HepG2 (cell line): ENCODE data around the gene SEMA4A. TPM values are rescaled to one million over a fixed set of nuclear protein-coding genes. Genes with fewer than 3 reads are reported as not detected.

Experiments used
- CHD2 ChIP-seq: IDR thresholded peaks from 2 replicates; pipeline ENCODE4 v1.6.1; 2011; ENCODE audit warnings: low read depth, low read length, improper control_type of control experiment
- DNMT1 ChIP-seq: sonication (generic); formaldehyde crosslinking; IDR thresholded peaks from 2 replicates; pipeline ENCODE4 v1.5.1; 2020; ENCODE audit warnings: mild to moderate bottlenecking, missing genetic modification reagents
- FOXC1 ChIP-seq: sonication (generic); formaldehyde crosslinking; IDR thresholded peaks from 2 replicates; pipeline ENCODE4 v1.8.0; 2022; ENCODE audit warnings: mild to moderate bottlenecking, missing genetic modification reagents, borderline replicate concordance
- GABPA ChIP-seq, 2 experiments: IDR thresholded peaks; 2 replicates each; pipeline ENCODE4 v1.6.1; 2011 to 2016; ENCODE audit warnings: low read depth in 2 of 2, low read length in 1 of 2, missing biosample characterization in 1 of 2, missing genetic modification characterization in 1 of 2
- GFI1 ChIP-seq: sonication (generic); formaldehyde crosslinking; IDR thresholded peaks from 2 replicates; pipeline ENCODE4 v1.5.0; 2020; ENCODE audit warnings: missing genetic modification reagents, mild to moderate bottlenecking, borderline replicate concordance
- HMGA1 ChIP-seq: sonication (generic); formaldehyde crosslinking; conservative IDR thresholded peaks from 2 replicates; pipeline ENCODE4 v1.4.0; 2020; ENCODE audit warnings: missing genetic modification reagents
- HNRNPUL1 ChIP-seq: fragments of 200-400 bp; formaldehyde crosslinking; IDR thresholded peaks from 2 replicates; pipeline ENCODE4 v1.6.1; 2017; ENCODE audit warnings: low read depth, mild to moderate bottlenecking, low read length, moderate library complexity
- MZF1 ChIP-seq: sonication (generic); formaldehyde crosslinking; IDR thresholded peaks from 2 replicates; pipeline ENCODE4 v1.8.1; 2023; ENCODE audit warnings: mild to moderate bottlenecking, missing genetic modification reagents, borderline replicate concordance
- PHF20 ChIP-seq: sonication (generic); formaldehyde crosslinking; IDR thresholded peaks from 2 replicates; pipeline ENCODE4 v1.5.0; 2020; ENCODE audit warnings: mild to moderate bottlenecking, missing genetic modification reagents
- POLR2G ChIP-seq: fragments of 200-400 bp; formaldehyde crosslinking; IDR thresholded peaks from 2 replicates; pipeline ENCODE4 v1.6.1; 2018; ENCODE audit warnings: mild to moderate bottlenecking, low read depth, low read length, moderate library complexity
- TBX3 ChIP-seq: fragments of 450-650 bp; IDR thresholded peaks from 2 replicates; pipeline ENCODE4 v1.6.1; 2017; ENCODE audit warnings: antibody characterized with exemption, mild to moderate bottlenecking, inconsistent platforms, borderline replicate concordance
- ZFAT ChIP-seq: sonication (generic); formaldehyde crosslinking; conservative IDR thresholded peaks from 2 replicates; pipeline ENCODE4 v1.8.1; 2023; ENCODE audit warnings: missing genetic modification reagents, inconsistent platforms
- ZMYM2 ChIP-seq: sonication (generic); formaldehyde crosslinking; IDR thresholded peaks from 2 replicates; pipeline ENCODE4 v1.8.0; 2022; ENCODE audit warnings: mild to moderate bottlenecking, missing genetic modification reagents
- ZNF230 ChIP-seq: sonication (generic); formaldehyde crosslinking; IDR thresholded peaks from 2 replicates; pipeline ENCODE4 v1.4.0; 2020; ENCODE audit warnings: mild to moderate bottlenecking, missing genetic modification reagents
- ZNF451 ChIP-seq: sonication (generic); formaldehyde crosslinking; IDR thresholded peaks from 2 replicates; pipeline ENCODE4 v1.5.0; 2020; ENCODE audit warnings: mild to moderate bottlenecking, missing genetic modification reagents
- ZNF558 ChIP-seq: sonication (generic); formaldehyde crosslinking; IDR thresholded peaks from 2 replicates; pipeline ENCODE4 v1.9.0; 2022; ENCODE audit warnings: mild to moderate bottlenecking, missing genetic modification reagents, borderline replicate concordance
- polyA plus RNA-seq, 8 experiments: library from polyadenylated mRNA; depleted of rRNA in 3 of 8; stranded (reverse) in 7 of 8; unstranded in 1 of 8; fragments of >200 nt; fragmentation: Illumina TruSeq in 4 of 8; extraction: Trizol in 4 of 8; gene quantifications; 2 replicates each; pipeline versions ENCODE4 v1.2.1 to v1.2.3, GENCODE V29; 2011 to 2016; ENCODE audit warnings: low read depth in 4 of 8, missing spikeins in 1 of 8, mixed read lengths in 1 of 8; ENCODE audit not compliant: insufficient read depth in 1 of 8
- total RNA-seq, 5 experiments: library from RNA; depleted of rRNA; stranded (reverse); fragments of >200 nt; fragmentation: Illumina TruSeq; extraction: Trizol; gene quantifications; 2 replicates each; pipeline ENCODE4 v1.2.3, GENCODE V29; 2016; ENCODE audit warnings: low read depth in 1 of 5
- TF ChIP-seq, protein P1 (sequence below): sonication (generic); formaldehyde crosslinking; IDR thresholded peaks from 2 replicates; pipeline ENCODE4 v1.5.1; 2020; ENCODE audit warnings: mild to moderate bottlenecking, missing genetic modification reagents, borderline replicate concordance
- TF ChIP-seq, protein P2 (sequence below): sonication (generic); formaldehyde crosslinking; IDR thresholded peaks from 2 replicates; pipeline ENCODE4 v1.9.0; 2021; ENCODE audit warnings: missing genetic modification reagents, mild to moderate bottlenecking, borderline replicate concordance
- TF ChIP-seq, protein P3 (sequence below): sonication (generic); formaldehyde crosslinking; IDR thresholded peaks from 2 replicates; pipeline ENCODE4 v1.4.0; 2020; ENCODE audit warnings: missing genetic modification reagents
- TF ChIP-seq, protein P4 (sequence below): sonication (generic); formaldehyde crosslinking; IDR thresholded peaks from 2 replicates; pipeline ENCODE4 v1.5.0; 2020; ENCODE audit warnings: mild to moderate bottlenecking, low read depth, missing genetic modification reagents, borderline replicate concordance

Gene SEMA4A
- total and polyA plus RNA-seq, 2 of the 13 experiments (the other 11 are each of a cell fraction or from before 2014, with no cell fraction given) = 0.09 to 0.20 TPM

DNA sequence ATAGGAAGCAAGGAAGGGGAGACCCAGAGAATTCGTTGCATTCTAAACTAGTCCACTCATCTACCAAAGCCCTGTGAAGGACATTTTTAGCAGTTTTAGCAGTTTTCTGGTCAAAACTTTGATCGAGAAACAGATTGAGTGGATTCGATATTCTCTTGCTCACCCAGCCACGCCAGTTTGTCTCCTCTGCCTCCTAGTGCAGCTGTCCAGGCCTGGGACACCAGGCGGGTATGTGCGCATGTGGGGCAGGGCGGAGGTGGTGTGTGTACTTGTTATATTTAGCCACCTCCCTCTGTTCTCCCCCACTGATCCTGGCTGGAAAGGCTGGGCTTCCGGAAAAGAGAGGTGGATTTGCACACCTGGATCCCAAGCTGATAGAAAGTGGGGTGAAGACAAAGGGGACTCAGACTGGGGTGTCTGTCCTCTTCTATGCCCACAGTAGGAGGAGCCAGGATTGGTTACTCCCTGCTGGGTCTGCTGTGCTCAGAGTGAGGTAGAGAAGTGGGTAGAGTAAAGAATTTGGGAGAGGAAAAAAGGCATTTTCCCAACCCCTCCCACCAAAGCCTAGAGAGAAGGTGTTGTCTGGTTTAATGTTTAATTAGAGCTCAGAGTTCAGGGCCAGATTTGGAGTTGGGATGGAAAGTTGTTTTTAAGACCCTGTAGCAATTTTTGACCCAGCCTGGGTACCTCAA lies 35.1 kb upstream of the SEMA4A start (continued):
- TF ChIP-seq, protein P1, sequence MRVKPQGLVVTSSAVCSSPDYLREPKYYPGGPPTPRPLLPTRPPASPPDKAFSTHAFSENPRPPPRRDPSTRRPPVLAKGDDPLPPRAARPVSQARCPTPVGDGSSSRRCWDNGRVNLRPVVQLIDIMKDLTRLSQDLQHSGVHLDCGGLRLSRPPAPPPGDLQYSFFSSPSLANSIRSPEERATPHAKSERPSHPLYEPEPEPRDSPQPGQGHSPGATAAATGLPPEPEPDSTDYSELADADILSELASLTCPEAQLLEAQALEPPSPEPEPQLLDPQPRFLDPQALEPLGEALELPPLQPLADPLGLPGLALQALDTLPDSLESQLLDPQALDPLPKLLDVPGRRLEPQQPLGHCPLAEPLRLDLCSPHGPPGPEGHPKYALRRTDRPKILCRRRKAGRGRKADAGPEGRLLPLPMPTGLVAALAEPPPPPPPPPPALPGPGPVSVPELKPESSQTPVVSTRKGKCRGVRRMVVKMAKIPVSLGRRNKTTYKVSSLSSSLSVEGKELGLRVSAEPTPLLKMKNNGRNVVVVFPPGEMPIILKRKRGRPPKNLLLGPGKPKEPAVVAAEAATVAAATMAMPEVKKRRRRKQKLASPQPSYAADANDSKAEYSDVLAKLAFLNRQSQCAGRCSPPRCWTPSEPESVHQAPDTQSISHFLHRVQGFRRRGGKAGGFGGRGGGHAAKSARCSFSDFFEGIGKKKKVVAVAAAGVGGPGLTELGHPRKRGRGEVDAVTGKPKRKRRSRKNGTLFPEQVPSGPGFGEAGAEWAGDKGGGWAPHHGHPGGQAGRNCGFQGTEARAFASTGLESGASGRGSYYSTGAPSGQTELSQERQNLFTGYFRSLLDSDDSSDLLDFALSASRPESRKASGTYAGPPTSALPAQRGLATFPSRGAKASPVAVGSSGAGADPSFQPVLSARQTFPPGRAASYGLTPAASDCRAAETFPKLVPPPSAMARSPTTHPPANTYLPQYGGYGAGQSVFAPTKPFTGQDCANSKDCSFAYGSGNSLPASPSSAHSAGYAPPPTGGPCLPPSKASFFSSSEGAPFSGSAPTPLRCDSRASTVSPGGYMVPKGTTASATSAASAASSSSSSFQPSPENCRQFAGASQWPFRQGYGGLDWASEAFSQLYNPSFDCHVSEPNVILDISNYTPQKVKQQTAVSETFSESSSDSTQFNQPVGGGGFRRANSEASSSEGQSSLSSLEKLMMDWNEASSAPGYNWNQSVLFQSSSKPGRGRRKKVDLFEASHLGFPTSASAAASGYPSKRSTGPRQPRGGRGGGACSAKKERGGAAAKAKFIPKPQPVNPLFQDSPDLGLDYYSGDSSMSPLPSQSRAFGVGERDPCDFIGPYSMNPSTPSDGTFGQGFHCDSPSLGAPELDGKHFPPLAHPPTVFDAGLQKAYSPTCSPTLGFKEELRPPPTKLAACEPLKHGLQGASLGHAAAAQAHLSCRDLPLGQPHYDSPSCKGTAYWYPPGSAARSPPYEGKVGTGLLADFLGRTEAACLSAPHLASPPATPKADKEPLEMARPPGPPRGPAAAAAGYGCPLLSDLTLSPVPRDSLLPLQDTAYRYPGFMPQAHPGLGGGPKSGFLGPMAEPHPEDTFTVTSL = no peak; the same call in 1 of the 2 replicates
- TF ChIP-seq, protein P2, sequence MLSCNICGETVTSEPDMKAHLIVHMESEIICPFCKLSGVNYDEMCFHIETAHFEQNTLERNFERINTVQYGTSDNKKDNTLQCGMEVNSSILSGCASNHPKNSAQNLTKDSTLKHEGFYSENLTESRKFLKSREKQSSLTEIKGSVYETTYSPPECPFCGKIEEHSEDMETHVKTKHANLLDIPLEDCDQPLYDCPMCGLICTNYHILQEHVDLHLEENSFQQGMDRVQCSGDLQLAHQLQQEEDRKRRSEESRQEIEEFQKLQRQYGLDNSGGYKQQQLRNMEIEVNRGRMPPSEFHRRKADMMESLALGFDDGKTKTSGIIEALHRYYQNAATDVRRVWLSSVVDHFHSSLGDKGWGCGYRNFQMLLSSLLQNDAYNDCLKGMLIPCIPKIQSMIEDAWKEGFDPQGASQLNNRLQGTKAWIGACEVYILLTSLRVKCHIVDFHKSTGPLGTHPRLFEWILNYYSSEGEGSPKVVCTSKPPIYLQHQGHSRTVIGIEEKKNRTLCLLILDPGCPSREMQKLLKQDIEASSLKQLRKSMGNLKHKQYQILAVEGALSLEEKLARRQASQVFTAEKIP (CRISPR knock-in tag) = no peak
- no peak for TF ChIP-seq HMGA1 (CRISPR knock-in tag)
- TF ChIP-seq HNRNPUL1 = no peak
- TF ChIP-seq DNMT1 = no peak
- no peak for TF ChIP-seq PHF20 (CRISPR knock-in tag)
- no peak for TF ChIP-seq TBX3
- no peak for TF ChIP-seq CHD2
- TF ChIP-seq FOXC1 (CRISPR knock-in tag) = no peak
- no peak for TF ChIP-seq ZFAT (CRISPR knock-in tag)
- TF ChIP-seq, protein P3, sequence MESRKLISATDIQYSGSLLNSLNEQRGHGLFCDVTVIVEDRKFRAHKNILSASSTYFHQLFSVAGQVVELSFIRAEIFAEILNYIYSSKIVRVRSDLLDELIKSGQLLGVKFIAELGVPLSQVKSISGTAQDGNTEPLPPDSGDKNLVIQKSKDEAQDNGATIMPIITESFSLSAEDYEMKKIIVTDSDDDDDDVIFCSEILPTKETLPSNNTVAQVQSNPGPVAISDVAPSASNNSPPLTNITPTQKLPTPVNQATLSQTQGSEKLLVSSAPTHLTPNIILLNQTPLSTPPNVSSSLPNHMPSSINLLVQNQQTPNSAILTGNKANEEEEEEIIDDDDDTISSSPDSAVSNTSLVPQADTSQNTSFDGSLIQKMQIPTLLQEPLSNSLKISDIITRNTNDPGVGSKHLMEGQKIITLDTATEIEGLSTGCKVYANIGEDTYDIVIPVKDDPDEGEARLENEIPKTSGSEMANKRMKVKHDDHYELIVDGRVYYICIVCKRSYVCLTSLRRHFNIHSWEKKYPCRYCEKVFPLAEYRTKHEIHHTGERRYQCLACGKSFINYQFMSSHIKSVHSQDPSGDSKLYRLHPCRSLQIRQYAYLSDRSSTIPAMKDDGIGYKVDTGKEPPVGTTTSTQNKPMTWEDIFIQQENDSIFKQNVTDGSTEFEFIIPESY (CRISPR knock-in tag) = no peak
- no peak for TF ChIP-seq ZNF230
- TF ChIP-seq MZF1 (CRISPR knock-in tag) = no peak
- TF ChIP-seq, protein P4, sequence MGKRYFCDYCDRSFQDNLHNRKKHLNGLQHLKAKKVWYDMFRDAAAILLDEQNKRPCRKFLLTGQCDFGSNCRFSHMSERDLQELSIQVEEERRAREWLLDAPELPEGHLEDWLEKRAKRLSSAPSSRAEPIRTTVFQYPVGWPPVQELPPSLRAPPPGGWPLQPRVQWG (CRISPR knock-in tag) = no peak
- peak; percentile 68 for TF ChIP-seq POLR2G
- no peak for TF ChIP-seq ZNF558 (CRISPR knock-in tag)
- TF ChIP-seq GFI1 (CRISPR knock-in tag) = peak; percentile 65; the same call in 1 of the 2 replicates
- TF ChIP-seq ZMYM2 (CRISPR knock-in tag) = no peak
- TF ChIP-seq ZNF451 (CRISPR knock-in tag) = no peak
- TF ChIP-seq GABPA (IDR thresholded peaks at IDR 0.05; ENCODE audit: low read depth, low read length) = no peak
- TF ChIP-seq GABPA (CRISPR knock-in tag; IDR thresholded peaks at IDR 0.05; ENCODE audit: low read depth) = peak; percentile 43
